GM23338 (cell line): ENCODE measurements around the gene CENPA. TPM values are rescaled to one million over a fixed set of nuclear protein-coding genes. Genes with fewer than 3 reads are reported as not detected.

Source experiments
- ATAC-seq: fragments of 200-7000 bp; cut with Tn5 transposase; 3 replicates; pipeline ENCODE4 v1.9.1; 2020
- DNase-seq: peaks from one replicate; pipeline ENCODE4 v3.0.0-alpha.2; 2015; ENCODE audit warnings: low spot score
- H2AFZ ChIP-seq: fragments of 200-600 bp; sonication (generic); 2 replicates; pipeline ENCODE4 v1.8.0; 2016; ENCODE audit warnings: antibody characterized with exemption, mild to moderate bottlenecking, moderate library complexity
- H3F3A ChIP-seq: fragments of 200-600 bp; sonication (generic); replicated peaks from 2 replicates; pipeline ENCODE4 v1.8.0; 2017; ENCODE audit warnings: antibody characterized with exemption, mixed run types, low read depth
- H3K27ac ChIP-seq: fragments of 200-600 bp; sonication (generic); 2 replicates; pipeline ENCODE4 v1.6.1; 2016; ENCODE audit warnings: low read depth
- H3K27me3 ChIP-seq: fragments of 200-600 bp; sonication (generic); 2 replicates; pipeline ENCODE4 v1.8.0; 2016; ENCODE audit warnings: mild to moderate bottlenecking, mixed run types, moderate library complexity; ENCODE audit not compliant: insufficient read depth
- H3K36me3 ChIP-seq: fragments of 200-600 bp; sonication (generic); 2 replicates; pipeline ENCODE4 v1.8.0; 2016; ENCODE audit warnings: mild to moderate bottlenecking; ENCODE audit not compliant: insufficient read depth
- H3K4me1 ChIP-seq: fragments of 200-600 bp; sonication (generic); 2 replicates; pipeline ENCODE4 v1.8.0; 2016; ENCODE audit warnings: mild to moderate bottlenecking, moderate library complexity; ENCODE audit not compliant: insufficient read depth
- H3K4me2 ChIP-seq: fragments of 200-600 bp; sonication (generic); 2 replicates; pipeline ENCODE4 v1.7.1; 2017; ENCODE audit warnings: mixed run types
- H3K4me3 ChIP-seq: fragments of 200-600 bp; sonication (generic); 2 replicates; pipeline ENCODE4 v1.6.1; 2016; ENCODE audit warnings: mixed run types
- H3K79me2 ChIP-seq: fragments of 200-600 bp; sonication (generic); replicated peaks from 2 replicates; pipeline ENCODE4 v1.8.0; 2017; ENCODE audit warnings: mild to moderate bottlenecking; ENCODE audit not compliant: insufficient read depth
- H3K9me2 ChIP-seq: fragments of 200-600 bp; sonication (generic); 2 replicates; pipeline ENCODE4 v1.8.0; 2017; ENCODE audit not compliant: insufficient read depth
- H4K20me1 ChIP-seq: fragments of 200-600 bp; sonication (generic); replicated peaks from 2 replicates; pipeline ENCODE4 v1.8.0; 2017; ENCODE audit warnings: mild to moderate bottlenecking; ENCODE audit not compliant: insufficient read depth
- H3K27ac Mint-ChIP-seq: 2 replicates; pipeline ENCODE4 v1.8.0; 2020; ENCODE audit warnings: inconsistent platforms, mild to moderate bottlenecking, moderate library complexity, mixed read lengths
- H3K27me3 Mint-ChIP-seq: 3 replicates; pipeline ENCODE4 v1.8.0; 2022; ENCODE audit warnings: low read depth, mild to moderate bottlenecking, moderate library complexity, mixed read lengths, inconsistent platforms; ENCODE audit not compliant: insufficient read depth, poor library complexity
- H3K36me3 Mint-ChIP-seq: 3 replicates; pipeline ENCODE4 v1.8.0; 2021; ENCODE audit warnings: low read depth, mild to moderate bottlenecking, inconsistent platforms, moderate library complexity, mixed read lengths
- H3K4me1 Mint-ChIP-seq: 3 replicates; pipeline ENCODE4 v1.8.0; 2020; ENCODE audit warnings: mild to moderate bottlenecking, inconsistent platforms, mixed read lengths
- H3K4me3 Mint-ChIP-seq: 3 replicates; pipeline ENCODE4 v1.8.0; 2021; ENCODE audit warnings: moderate library complexity, mild to moderate bottlenecking, inconsistent platforms, mixed read lengths
- H3K9me3 Mint-ChIP-seq: 3 replicates; pipeline ENCODE4 v1.8.0; 2020; ENCODE audit warnings: moderate library complexity, mild to moderate bottlenecking, inconsistent platforms, mixed read lengths
- CREB1 ChIP-seq: fragments of 250-450 bp; sonication (Bioruptor Pico); IDR thresholded peaks from 2 replicates; pipeline ENCODE4 v1.5.0; 2020; ENCODE audit warnings: low read depth, mild to moderate bottlenecking, moderate library complexity
- ETS1 ChIP-seq: IDR thresholded peaks from 2 replicates; pipeline ENCODE4 v1.6.1; 2016; ENCODE audit warnings: antibody characterized with exemption
- EZH2 ChIP-seq: fragments of 200-600 bp; sonication (generic); IDR thresholded peaks from one replicate; pipeline ENCODE4 v1.8.0; 2017; ENCODE audit warnings: antibody characterized with exemption, mild to moderate bottlenecking, low read depth; ENCODE audit not compliant: unreplicated experiment
- EZH2phosphoT487 ChIP-seq: fragments of 200-600 bp; sonication (generic); IDR thresholded peaks from one replicate; pipeline ENCODE4 v1.8.1; 2018; ENCODE audit warnings: antibody characterized with exemption; ENCODE audit not compliant: unreplicated experiment
- JUNB ChIP-seq: IDR thresholded peaks from one replicate; pipeline ENCODE4 v1.6.1; 2016; ENCODE audit warnings: antibody characterized with exemption; ENCODE audit not compliant: unreplicated experiment
- NANOG ChIP-seq: IDR thresholded peaks from 2 replicates; pipeline ENCODE4 v1.6.1; 2016; ENCODE audit warnings: antibody characterized with exemption, borderline replicate concordance
- POLR2AphosphoS5 ChIP-seq: IDR thresholded peaks from 2 replicates; pipeline ENCODE4 v1.6.1; 2016; ENCODE audit warnings: antibody characterized with exemption, low read depth
- REST ChIP-seq: IDR thresholded peaks from one replicate; pipeline ENCODE4 v1.6.1; 2018; ENCODE audit warnings: antibody characterized with exemption; ENCODE audit not compliant: unreplicated experiment
- STAT1 ChIP-seq: IDR thresholded peaks from one replicate; pipeline ENCODE4 v1.6.1; 2016; ENCODE audit warnings: antibody characterized with exemption; ENCODE audit not compliant: unreplicated experiment
- ZNF114 ChIP-seq: fragments of 250-450 bp; sonication (Bioruptor Pico); IDR thresholded peaks from 2 replicates; pipeline ENCODE4 v1.5.0; 2020; ENCODE audit warnings: mild to moderate bottlenecking, moderate library complexity
- ZNF331 ChIP-seq: fragments of 250-450 bp; sonication (Bioruptor Pico); IDR thresholded peaks from 2 replicates; pipeline ENCODE4 v1.5.0; 2020; ENCODE audit warnings: low read depth, mild to moderate bottlenecking, moderate library complexity
- ZNF462 ChIP-seq: fragments of 250-450 bp; sonication (Bioruptor Pico); IDR thresholded peaks from 2 replicates; pipeline ENCODE4 v1.5.0; 2020; ENCODE audit warnings: mild to moderate bottlenecking, moderate library complexity
- polyA plus RNA-seq: library from polyadenylated mRNA; unstranded; fragments of >200 nt; fragmentation: Nextera tagmentation; extraction: Ambion mirVana; gene quantifications from 2 replicates; pipeline ENCODE4 v1.2.1, GENCODE V29; 2016
- total RNA-seq: library from RNA; depleted of rRNA; stranded (reverse); fragments of >200 nt; shearing (Covaris generic); gene quantifications from 2 replicates; pipeline ENCODE4 v1.2.3, GENCODE V29; 2014
- TF ChIP-seq, protein P1 (sequence below), 2 experiments: fragments of 200-600 bp in 1 of 2; sonication (generic) in 1 of 2; conservative IDR thresholded peaks; 2 replicates each; pipeline versions ENCODE4 v1.5.1 to v1.6.1; 2016 to 2017; ENCODE audit warnings: antibody characterized with exemption in 2 of 2, low read depth in 2 of 2, mild to moderate bottlenecking in 2 of 2, moderate library complexity in 1 of 2

CENPA gene
- total and polyA plus RNA-seq, 2 experiments from 2014 or later: 16.8 to 24.2 TPM

DNA sequence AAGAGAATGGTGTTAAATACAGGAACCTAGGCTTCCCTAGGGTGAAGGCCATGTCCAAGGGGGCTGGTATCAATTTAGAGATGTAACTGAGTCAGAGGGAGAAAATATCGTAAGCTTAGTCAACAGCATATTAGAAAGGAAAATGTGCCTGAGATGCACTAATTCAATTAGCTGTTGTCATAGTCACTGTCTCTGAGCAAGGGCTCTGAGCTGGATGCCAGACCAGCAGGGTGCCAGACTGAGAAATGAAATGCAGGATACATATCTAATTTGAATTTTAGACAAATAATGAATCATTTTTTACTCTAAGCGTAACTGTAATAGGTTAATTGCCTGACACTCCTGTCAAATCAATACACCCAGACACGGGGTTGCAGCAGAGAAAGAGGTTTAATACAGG lies 33.2 kb upstream of the CENPA start:
- H3K27me3 ChIP-seq: peaks cover 35% of the 10 kb centered on the region
- ATAC-seq (no peak), DNase-seq (no peak)
- H3K4me2 ChIP-seq: peak overlapping the region; percentile 34
- peaks cover 36% of the 10 kb centered on the region for H3K4me1 ChIP-seq
- 0 out of 2 replicates have a peak, but pooled peaks cover 4% of the 10 kb centered on the region for H3K9me2 ChIP-seq
- no peak overlapping the region for H3K4me3 Mint-ChIP-seq
- H3K4me1 Mint-ChIP-seq: peaks cover 54% of the 10 kb centered on the region
- peaks cover 10% of the 10 kb centered on the region for H3K36me3 Mint-ChIP-seq
- no peak overlapping the region for H2AFZ ChIP-seq
- no peaks in the 10 kb centered on the region for H4K20me1 ChIP-seq
- H3K4me3 ChIP-seq: no peak overlapping the region
- no peak overlapping the region for H3K27ac ChIP-seq
- TF ChIP-seq POLR2AphosphoS5 (no peak), ZNF331 (no peak), CREB1 (no peak), ETS1 (no peak), NANOG (no peak), EZH2phosphoT487 (no peak), JUNB (no peak), ZNF462 (CRISPR knock-in tag) (no peak), EZH2 (no peak), STAT1 (no peak), REST (no peak), ZNF114 (CRISPR knock-in tag) (no peak)
- TF ChIP-seq, protein P1, sequence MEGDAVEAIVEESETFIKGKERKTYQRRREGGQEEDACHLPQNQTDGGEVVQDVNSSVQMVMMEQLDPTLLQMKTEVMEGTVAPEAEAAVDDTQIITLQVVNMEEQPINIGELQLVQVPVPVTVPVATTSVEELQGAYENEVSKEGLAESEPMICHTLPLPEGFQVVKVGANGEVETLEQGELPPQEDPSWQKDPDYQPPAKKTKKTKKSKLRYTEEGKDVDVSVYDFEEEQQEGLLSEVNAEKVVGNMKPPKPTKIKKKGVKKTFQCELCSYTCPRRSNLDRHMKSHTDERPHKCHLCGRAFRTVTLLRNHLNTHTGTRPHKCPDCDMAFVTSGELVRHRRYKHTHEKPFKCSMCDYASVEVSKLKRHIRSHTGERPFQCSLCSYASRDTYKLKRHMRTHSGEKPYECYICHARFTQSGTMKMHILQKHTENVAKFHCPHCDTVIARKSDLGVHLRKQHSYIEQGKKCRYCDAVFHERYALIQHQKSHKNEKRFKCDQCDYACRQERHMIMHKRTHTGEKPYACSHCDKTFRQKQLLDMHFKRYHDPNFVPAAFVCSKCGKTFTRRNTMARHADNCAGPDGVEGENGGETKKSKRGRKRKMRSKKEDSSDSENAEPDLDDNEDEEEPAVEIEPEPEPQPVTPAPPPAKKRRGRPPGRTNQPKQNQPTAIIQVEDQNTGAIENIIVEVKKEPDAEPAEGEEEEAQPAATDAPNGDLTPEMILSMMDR (conservative IDR thresholded peaks at IDR 0.05; ENCODE audit: low read depth in 2 of 2): no peak
- H3K27me3 Mint-ChIP-seq: peaks cover 30% of the 10 kb centered on the region
- H3K36me3 ChIP-seq: no peaks in the 10 kb centered on the region
- H3F3A ChIP-seq: peaks cover 8% of the 10 kb centered on the region
- H3K27ac Mint-ChIP-seq: no peak overlapping the region
- H3K9me3 Mint-ChIP-seq: peaks cover 13% of the 10 kb centered on the region
- H3K79me2 ChIP-seq: no peaks in the 10 kb centered on the region
